ENCODE measurements around the gene DDX51. TPM values are rescaled to one million over a fixed set of nuclear protein-coding genes. Genes with fewer than 3 reads are reported as not detected.

DDX51 gene
- total RNA-seq, 3 donors from 2014 or later = 11.2 to 16.7 (median 16.4) TPM

- H3K4me1 ChIP-seq = no peaks in the 10 kb centered on the region
- no peaks in the 10 kb centered on the region for H3K36me3 ChIP-seq
- no peaks in the 10 kb centered on the region for H3K27me3 ChIP-seq
- TF ChIP-seq POLR2A (IDR thresholded peaks at IDR 0.05) = no peak
- no peak for TF ChIP-seq POLR2AphosphoS5 (IDR thresholded peaks at IDR 0.05)
- TF ChIP-seq CTCF (IDR thresholded peaks at IDR 0.05) = no peak
- intact Hi-C loops (cut with DNase I; ENCODE audit: low total_unique reads) = no loop called here
- no peaks in the 10 kb centered on the region for H3K9me3 ChIP-seq
- DNase-seq (ENCODE audit: low spot score in 2 of 2) = no peak
- H3K4me3 ChIP-seq = no peak overlapping the region
- no peak overlapping the region for H3K27ac ChIP-seq
These were observed 18.4 kb downstream of the DDX51 start for GRCh38 chr12:132125736-132126135.

DNA sequence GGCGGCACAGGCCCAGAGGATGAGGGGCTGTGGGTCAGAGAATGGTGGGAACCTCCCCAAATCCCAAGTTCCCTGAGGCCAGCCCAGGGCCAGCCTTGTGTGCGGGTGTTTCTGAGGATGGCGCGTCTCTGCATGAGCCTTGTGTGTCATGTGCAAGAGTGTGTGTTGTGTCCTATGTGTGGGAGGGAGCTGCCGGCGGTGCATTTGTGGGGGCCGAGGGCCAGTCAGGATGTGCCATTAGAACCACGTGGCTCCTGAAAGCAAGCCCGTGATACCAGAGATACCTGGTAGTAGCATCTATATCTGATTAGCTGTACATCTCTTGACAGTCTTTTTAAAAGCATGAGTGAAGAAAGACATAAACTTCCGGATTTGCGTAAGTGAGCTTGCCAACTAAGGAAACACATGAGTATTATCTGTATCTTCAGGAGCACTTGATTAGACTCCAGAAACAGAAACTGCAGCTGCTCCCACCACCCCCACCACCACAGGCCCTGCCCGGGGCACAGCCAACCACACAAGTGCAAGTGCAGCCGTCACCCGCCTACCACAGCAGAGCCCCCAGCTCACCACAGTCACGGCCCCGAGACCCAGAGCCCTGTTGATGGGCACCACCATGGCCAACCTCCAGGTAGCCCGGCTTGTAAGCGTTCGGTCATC is 19.2 kb downstream of the DDX51 start:
- Histone ChIP-seq H3K4me3 (no peak overlapping the region), H3K27me3 (no peaks in the 10 kb centered on the region), H3K4me1 (no peaks in the 10 kb centered on the region), H3K36me3 (no peaks in the 10 kb centered on the region), H3K27ac (no peak overlapping the region), H3K9me3 (no peaks in the 10 kb centered on the region)
- intact Hi-C loops (cut with DNase I; ENCODE audit: low total_unique reads) = no loop called here
- DNase-seq (ENCODE audit: low spot score in 2 of 2) = no peak
- TF ChIP-seq POLR2AphosphoS5 (IDR thresholded peaks at IDR 0.05) = no peak
- TF ChIP-seq POLR2A (IDR thresholded peaks at IDR 0.05) = no peak
- no peak for TF ChIP-seq CTCF (IDR thresholded peaks at IDR 0.05)

DNA sequence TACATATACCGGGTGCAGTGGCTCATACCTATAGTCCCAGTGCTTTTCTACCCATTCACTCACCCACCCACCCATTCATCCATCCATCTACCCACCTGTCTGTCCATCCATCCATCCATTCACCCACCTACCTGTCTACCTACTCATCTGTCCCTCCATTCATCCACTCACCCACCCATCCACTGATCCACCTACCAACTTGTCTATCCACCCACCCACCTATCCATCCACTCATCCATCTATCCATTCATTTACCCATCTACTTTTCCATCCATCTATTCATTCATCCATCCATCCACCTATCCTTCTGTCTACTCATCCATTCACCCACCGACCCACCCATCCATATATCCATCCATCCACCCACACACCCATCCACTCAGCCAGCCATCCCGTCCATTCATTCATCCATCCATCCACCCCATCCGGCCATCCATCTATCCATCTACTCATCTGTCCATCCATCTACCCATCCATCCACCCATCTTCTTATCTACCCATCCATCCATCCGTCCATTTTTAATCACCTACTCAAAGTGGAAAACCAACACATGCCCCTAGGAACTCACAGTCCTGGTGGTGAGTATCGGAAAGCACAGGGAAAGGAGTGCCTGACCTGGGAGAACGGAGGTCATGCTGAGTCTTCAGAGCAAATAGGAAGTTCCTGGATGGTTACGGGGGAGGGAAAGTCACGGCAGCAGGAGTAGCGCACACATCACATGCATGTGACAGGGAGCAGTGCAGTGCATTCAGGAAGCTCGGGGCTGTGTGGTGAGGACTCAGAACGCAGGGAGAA is 20.0 kb downstream of the DDX51 start:
- Histone ChIP-seq H3K27me3 (no peaks in the 10 kb centered on the region), H3K36me3 (no peaks in the 10 kb centered on the region), H3K4me3 (no peak overlapping the region), H3K27ac (no peak overlapping the region), H3K9me3 (no peaks in the 10 kb centered on the region), H3K4me1 (no peaks in the 10 kb centered on the region)
- TF ChIP-seq POLR2AphosphoS5 (IDR thresholded peaks at IDR 0.05) (no peak), POLR2A (IDR thresholded peaks at IDR 0.05) (no peak), CTCF (IDR thresholded peaks at IDR 0.05) (no peak)
- intact Hi-C loops (cut with DNase I; ENCODE audit: low total_unique reads) = no loop called here
- DNase-seq (ENCODE audit: low spot score in 2 of 2) = no peak

DNA sequence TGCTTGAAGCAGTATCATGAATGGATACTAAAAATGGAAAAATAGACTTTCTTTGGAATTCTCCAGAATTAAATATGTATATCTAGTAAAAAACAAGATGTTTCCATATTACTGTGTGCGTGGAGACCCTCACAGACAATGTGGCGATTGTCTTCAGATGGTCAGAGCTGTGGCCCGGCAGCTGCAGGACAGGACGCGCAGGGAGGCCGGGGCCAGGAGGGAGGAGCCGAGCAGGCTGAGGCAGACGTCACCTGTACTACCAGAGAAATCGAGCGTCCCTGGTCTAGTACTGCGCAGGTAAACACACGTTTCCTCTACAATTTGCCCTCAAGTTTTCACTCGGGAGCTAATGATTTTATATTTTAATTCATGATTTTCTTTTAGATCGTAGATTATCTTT is 22.8 kb downstream of the DDX51 start:
- H3K27me3 ChIP-seq = no peaks in the 10 kb centered on the region
- TF ChIP-seq POLR2A (IDR thresholded peaks at IDR 0.05) = no peak
- TF ChIP-seq CTCF (IDR thresholded peaks at IDR 0.05) = no peak
- no peak for TF ChIP-seq POLR2AphosphoS5 (IDR thresholded peaks at IDR 0.05)
- H3K4me3 ChIP-seq = no peak overlapping the region
- H3K27ac ChIP-seq = no peak overlapping the region
- H3K9me3 ChIP-seq = no peaks in the 10 kb centered on the region
- no peaks in the 10 kb centered on the region for H3K4me1 ChIP-seq
- intact Hi-C loops (cut with DNase I; ENCODE audit: low total_unique reads) = no loop called here
- no peaks in the 10 kb centered on the region for H3K36me3 ChIP-seq
- DNase-seq (ENCODE audit: low spot score in 2 of 2) = no peak

GRCh38 chr12:132118876-132119275 is 25.2 kb downstream of the DDX51 start:
- intact Hi-C loops (cut with DNase I; ENCODE audit: low total_unique reads) = no loop called here
- TF ChIP-seq POLR2AphosphoS5 (IDR thresholded peaks at IDR 0.05) = no peak
- Histone ChIP-seq H3K27me3 (no peaks in the 10 kb centered on the region), H3K4me1 (no peaks in the 10 kb centered on the region), H3K36me3 (no peaks in the 10 kb centered on the region), H3K9me3 (no peaks in the 10 kb centered on the region), H3K27ac (no peak overlapping the region), H3K4me3 (no peak overlapping the region)
- no peak for DNase-seq (ENCODE audit: low spot score in 2 of 2)
